Measurements from ENCODE around the gene LRP2.
"Not testable (repeated sequence)": the region's sequence is repeated elsewhere in the genome, so short reads cannot be mapped to it uniquely, and the experiment has no call there.

Gene LRP2

DNA sequence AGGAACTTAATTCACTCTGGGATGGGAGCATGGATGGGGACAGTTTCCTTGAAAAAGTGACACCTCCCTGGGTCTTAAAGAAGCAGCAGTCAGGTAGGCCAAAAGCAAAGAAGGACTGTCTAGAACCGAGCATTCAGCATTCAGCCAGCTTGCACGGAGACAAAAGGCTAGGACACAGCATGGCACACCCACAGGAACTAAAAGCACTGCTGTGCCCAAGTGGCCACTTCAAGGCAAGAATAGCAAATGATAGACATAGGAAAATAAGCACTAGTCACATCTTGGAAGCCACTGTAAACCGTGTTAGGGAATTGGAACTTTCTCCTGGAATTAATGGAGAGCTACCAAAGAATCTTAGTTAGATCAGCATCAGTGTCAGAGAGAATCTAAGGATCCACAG, 47.0 kb downstream of the LRP2 start:
- no peak overlapping the region for H3K9ac ChIP-seq (ENCODE audit: low read length)
- no peak overlapping the region for H3K27ac ChIP-seq (ENCODE audit: low read length)
- H4K20me1 ChIP-seq (ENCODE audit: insufficient read depth, low read length): no peaks in the 10 kb centered on the region
- TF ChIP-seq, protein P1, sequence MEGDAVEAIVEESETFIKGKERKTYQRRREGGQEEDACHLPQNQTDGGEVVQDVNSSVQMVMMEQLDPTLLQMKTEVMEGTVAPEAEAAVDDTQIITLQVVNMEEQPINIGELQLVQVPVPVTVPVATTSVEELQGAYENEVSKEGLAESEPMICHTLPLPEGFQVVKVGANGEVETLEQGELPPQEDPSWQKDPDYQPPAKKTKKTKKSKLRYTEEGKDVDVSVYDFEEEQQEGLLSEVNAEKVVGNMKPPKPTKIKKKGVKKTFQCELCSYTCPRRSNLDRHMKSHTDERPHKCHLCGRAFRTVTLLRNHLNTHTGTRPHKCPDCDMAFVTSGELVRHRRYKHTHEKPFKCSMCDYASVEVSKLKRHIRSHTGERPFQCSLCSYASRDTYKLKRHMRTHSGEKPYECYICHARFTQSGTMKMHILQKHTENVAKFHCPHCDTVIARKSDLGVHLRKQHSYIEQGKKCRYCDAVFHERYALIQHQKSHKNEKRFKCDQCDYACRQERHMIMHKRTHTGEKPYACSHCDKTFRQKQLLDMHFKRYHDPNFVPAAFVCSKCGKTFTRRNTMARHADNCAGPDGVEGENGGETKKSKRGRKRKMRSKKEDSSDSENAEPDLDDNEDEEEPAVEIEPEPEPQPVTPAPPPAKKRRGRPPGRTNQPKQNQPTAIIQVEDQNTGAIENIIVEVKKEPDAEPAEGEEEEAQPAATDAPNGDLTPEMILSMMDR (IDR thresholded peaks at IDR 0.05; ENCODE audit: low read length): no peak
- TF ChIP-seq EZH2 (optimal IDR thresholded peaks at IDR 0.05; ENCODE audit: low read depth, low read length): no peak
- TF ChIP-seq EZH2phosphoT487 (IDR thresholded peaks at IDR 0.05; ENCODE audit: low read length): no peak
- DNase-seq: no peak
- H2AFZ ChIP-seq (ENCODE audit: low read length): no peak overlapping the region
- no peaks in the 10 kb centered on the region for H3K36me3 ChIP-seq (replicated peaks; ENCODE audit: insufficient read depth, low read length)
- no peaks in the 10 kb centered on the region for H3K9me2 ChIP-seq (replicated peaks; ENCODE audit: insufficient read depth, low read length)
- H3K4me3 ChIP-seq (ENCODE audit: low read length): no peak overlapping the region
- H3K9me3 ChIP-seq (replicated peaks; ENCODE audit: insufficient read depth, low read length): no peaks in the 10 kb centered on the region
- H3K4me2 ChIP-seq (ENCODE audit: low read depth, low read length): no peak overlapping the region
- H3K4me1 ChIP-seq (ENCODE audit: low read length): no peaks in the 10 kb centered on the region
- no peaks in the 10 kb centered on the region for H3F3A ChIP-seq (ENCODE audit: insufficient read depth, low read length)
- H3K27me3 ChIP-seq (replicated peaks; ENCODE audit: insufficient read depth, low read length): no peaks in the 10 kb centered on the region
- H3K79me2 ChIP-seq (ENCODE audit: low read length): no peaks in the 10 kb centered on the region

DNA sequence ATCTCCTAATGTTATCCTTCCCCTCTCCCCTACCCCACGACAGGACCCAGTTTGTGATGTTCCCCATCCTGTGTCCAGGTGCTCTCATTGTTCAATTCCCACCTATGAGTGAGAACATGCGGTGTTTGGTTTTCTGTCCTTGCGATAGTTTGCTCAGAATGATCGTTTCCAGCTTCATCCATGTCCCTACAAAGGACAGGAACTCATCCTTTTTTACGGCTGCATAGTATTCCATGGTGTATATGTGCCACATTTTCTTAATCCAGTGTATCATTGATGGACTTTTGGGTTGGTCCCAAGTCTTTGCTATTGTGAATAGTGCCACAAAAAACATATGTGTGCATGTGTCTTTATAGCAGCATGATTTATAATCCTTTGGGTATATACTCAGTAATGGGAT, 54.0 kb downstream of the LRP2 start:
- DNase-seq; H3K4me3 ChIP-seq (ENCODE audit: low read length); H3K9ac ChIP-seq (ENCODE audit: low read length); H3K36me3 ChIP-seq (replicated peaks; ENCODE audit: insufficient read depth, low read length); H3K27me3 ChIP-seq (replicated peaks; ENCODE audit: insufficient read depth, low read length); H4K20me1 ChIP-seq (ENCODE audit: insufficient read depth, low read length); H3K4me2 ChIP-seq (ENCODE audit: low read depth, low read length); H3K9me3 ChIP-seq (replicated peaks; ENCODE audit: insufficient read depth, low read length); H3K9me2 ChIP-seq (replicated peaks; ENCODE audit: insufficient read depth, low read length); H2AFZ ChIP-seq (ENCODE audit: low read length); H3K79me2 ChIP-seq (ENCODE audit: low read length); H3K27ac ChIP-seq (ENCODE audit: low read length); H3F3A ChIP-seq (ENCODE audit: insufficient read depth, low read length); H3K4me1 ChIP-seq (ENCODE audit: low read length): not testable (repeated sequence)

DNA sequence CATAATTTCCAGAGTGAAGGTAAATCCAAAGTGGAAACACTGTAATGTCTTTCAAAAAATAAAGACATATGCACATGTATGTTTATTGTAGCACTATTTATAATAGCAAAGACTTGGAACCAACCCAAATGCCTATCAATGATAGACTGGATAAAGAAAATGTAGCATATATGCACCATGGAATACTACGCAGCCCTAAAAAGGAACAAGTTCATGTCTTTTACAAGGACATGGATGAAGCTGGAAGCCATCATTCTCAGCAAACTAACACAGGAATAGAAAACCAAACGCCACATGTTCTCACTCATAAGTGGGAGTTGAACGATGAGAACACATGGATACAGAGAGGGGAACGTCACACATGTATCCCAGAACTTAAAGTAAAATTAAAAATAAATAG, 57.6 kb downstream of the LRP2 start:
- H3K27me3 ChIP-seq (replicated peaks; ENCODE audit: insufficient read depth, low read length); H3K4me2 ChIP-seq (ENCODE audit: low read depth, low read length); H3K4me1 ChIP-seq (ENCODE audit: low read length); H3K36me3 ChIP-seq (replicated peaks; ENCODE audit: insufficient read depth, low read length); H4K20me1 ChIP-seq (ENCODE audit: insufficient read depth, low read length); DNase-seq; H2AFZ ChIP-seq (ENCODE audit: low read length); H3K4me3 ChIP-seq (ENCODE audit: low read length); H3K9ac ChIP-seq (ENCODE audit: low read length); H3K9me3 ChIP-seq (replicated peaks; ENCODE audit: insufficient read depth, low read length); H3F3A ChIP-seq (ENCODE audit: insufficient read depth, low read length); H3K79me2 ChIP-seq (ENCODE audit: low read length); H3K27ac ChIP-seq (ENCODE audit: low read length); H3K9me2 ChIP-seq (replicated peaks; ENCODE audit: insufficient read depth, low read length): not testable (repeated sequence)

DNA sequence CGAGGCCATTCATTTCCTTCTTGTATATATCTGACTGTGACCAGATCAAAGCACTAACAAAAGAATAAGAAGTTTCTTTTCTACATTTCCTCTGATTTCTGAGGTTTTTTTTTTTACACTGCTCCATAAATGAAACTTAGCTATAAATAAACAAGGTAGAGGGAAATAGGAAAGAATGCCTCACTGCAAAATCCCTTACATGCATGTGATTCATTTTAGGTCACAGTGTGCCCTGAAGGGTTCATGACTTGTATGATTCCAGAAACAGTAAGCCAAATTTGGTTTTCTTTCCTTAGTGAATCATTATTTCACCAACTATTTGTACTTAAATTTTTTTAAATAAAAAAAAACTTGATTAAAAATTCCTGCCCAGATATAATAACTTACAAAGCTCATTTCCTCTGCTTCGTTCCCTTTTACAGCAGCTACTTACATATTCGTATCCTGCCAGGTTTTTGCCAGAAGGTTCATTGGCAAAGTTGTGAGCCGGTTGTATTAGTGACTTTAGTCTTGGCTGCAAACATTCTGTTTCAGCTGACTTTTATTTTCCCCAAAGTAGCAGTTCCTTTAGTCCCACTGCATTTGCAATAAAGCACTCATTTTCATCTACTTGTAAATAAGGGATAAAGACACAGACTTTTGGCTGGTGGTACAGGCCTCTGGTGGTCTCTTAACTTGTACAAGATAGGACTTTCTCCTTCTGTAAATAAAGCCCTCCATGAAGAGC, 58.6 kb downstream of the LRP2 start:
- Histone ChIP-seq H3K4me3 (ENCODE audit: low read length) (no peak overlapping the region), H3K9me3 (replicated peaks; ENCODE audit: insufficient read depth, low read length) (no peaks in the 10 kb centered on the region), H3K36me3 (replicated peaks; ENCODE audit: insufficient read depth, low read length) (no peaks in the 10 kb centered on the region), H3K4me1 (ENCODE audit: low read length) (no peaks in the 10 kb centered on the region), H3F3A (ENCODE audit: insufficient read depth, low read length) (no peaks in the 10 kb centered on the region), H3K79me2 (ENCODE audit: low read length) (no peaks in the 10 kb centered on the region), H3K4me2 (ENCODE audit: low read depth, low read length) (no peak overlapping the region), H3K9me2 (replicated peaks; ENCODE audit: insufficient read depth, low read length) (no peaks in the 10 kb centered on the region), H3K27me3 (replicated peaks; ENCODE audit: insufficient read depth, low read length) (no peaks in the 10 kb centered on the region), H3K9ac (ENCODE audit: low read length) (no peak overlapping the region), H4K20me1 (ENCODE audit: insufficient read depth, low read length) (no peaks in the 10 kb centered on the region), H2AFZ (ENCODE audit: low read length) (no peak overlapping the region), H3K27ac (ENCODE audit: low read length) (no peak overlapping the region)
- DNase-seq: no peak
- no peak for TF ChIP-seq EZH2phosphoT487 (IDR thresholded peaks at IDR 0.05; ENCODE audit: low read length)
- TF ChIP-seq, protein P1 (IDR thresholded peaks at IDR 0.05; ENCODE audit: low read length): no peak
- TF ChIP-seq EZH2 (optimal IDR thresholded peaks at IDR 0.05; ENCODE audit: low read depth, low read length): no peak

Data from MM.1S (cell line).